HFF-Myc (cell line): ENCODE measurements around the gene CAPN10.

ENCODE experiments used
- DNase-seq: peaks from one replicate; pipeline ENCODE4 v3.0.0-alpha.2; 2011; ENCODE audit warnings: low read depth; ENCODE audit errors: extremely low read depth
- H3K4me3 ChIP-seq: replicated peaks from 2 replicates; pipeline ENCODE4 v1.5.1; 2011; ENCODE audit warnings: low read depth, mild to moderate bottlenecking, control low read depth, low read length
- TF ChIP-seq, protein P1 (sequence below): IDR thresholded peaks from 2 replicates; pipeline ENCODE4 v1.5.1; 2012; ENCODE audit warnings: mild to moderate bottlenecking, low read depth, low read length, control low read depth; ENCODE audit errors: missing control alignments

Gene CAPN10

DNA sequence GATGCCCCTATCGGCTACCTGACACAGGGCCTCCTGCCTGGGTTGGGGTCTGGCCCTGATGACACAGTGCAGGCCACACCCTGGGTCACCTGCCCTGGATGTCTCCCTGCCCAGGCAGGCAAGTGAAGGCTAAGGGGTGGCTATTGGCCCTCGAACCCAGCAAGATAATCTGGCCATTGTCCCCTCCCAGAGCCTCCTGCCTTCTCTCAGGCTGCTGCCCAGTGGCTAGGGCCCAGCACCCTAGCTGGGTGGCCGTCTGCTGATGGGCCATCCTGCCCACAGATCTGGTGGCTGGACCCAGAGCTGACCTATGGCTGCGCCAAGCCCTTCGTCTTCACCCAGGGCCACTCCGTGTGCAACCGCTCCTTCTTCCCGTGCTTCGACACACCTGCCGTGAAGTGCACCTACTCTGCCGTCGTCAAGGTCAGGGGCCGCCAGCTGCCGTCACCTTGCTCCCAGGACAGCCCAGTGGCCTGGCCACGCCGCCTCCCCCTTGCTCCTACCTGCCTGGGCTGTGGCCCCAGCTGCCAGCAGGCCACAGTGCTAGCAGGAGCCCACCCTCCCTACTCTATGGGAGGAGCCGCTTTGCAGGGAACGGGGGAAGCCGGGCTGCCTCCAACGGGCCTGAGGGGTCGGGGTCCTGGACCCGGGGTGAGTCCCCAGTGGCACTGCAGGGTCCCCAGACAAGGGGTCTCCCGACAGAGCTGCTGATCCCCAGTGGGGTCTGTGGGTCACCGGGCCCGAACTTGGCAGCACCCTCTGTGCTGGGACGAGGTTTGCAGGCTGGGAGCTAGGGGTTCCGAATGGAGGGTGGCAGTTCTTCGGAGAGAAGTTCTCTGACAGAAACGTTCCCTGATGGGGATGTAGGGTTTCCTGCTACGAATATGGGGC is 14.1 kb upstream of the CAPN10 start:
- TF ChIP-seq, protein P1, sequence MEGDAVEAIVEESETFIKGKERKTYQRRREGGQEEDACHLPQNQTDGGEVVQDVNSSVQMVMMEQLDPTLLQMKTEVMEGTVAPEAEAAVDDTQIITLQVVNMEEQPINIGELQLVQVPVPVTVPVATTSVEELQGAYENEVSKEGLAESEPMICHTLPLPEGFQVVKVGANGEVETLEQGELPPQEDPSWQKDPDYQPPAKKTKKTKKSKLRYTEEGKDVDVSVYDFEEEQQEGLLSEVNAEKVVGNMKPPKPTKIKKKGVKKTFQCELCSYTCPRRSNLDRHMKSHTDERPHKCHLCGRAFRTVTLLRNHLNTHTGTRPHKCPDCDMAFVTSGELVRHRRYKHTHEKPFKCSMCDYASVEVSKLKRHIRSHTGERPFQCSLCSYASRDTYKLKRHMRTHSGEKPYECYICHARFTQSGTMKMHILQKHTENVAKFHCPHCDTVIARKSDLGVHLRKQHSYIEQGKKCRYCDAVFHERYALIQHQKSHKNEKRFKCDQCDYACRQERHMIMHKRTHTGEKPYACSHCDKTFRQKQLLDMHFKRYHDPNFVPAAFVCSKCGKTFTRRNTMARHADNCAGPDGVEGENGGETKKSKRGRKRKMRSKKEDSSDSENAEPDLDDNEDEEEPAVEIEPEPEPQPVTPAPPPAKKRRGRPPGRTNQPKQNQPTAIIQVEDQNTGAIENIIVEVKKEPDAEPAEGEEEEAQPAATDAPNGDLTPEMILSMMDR: no peak
- no peak for DNase-seq
- H3K4me3 ChIP-seq: no peak overlapping the region

DNA sequence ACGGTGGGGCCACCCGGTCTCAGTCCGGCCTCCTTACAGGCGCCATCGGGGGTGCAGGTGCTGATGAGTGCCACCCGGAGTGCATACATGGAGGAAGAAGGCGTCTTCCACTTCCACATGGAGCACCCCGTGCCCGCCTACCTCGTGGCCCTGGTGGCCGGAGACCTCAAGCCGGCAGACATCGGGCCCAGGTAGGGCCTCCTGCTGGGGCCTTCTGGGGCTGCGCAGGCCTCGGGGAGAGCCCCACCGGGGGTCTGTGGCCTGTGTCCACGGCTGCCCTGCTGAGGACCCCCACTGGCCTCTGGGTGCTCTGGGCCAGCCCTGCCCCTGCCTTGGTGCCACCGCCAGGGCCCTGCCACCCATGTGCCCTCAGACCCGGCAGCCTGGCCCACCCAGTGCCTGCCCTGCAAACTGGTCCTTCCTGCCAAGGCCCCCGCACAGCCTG is 13.4 kb upstream of the CAPN10 start:
- no peak for DNase-seq
- H3K4me3 ChIP-seq: no peak overlapping the region
- TF ChIP-seq, protein P1: no peak

DNA sequence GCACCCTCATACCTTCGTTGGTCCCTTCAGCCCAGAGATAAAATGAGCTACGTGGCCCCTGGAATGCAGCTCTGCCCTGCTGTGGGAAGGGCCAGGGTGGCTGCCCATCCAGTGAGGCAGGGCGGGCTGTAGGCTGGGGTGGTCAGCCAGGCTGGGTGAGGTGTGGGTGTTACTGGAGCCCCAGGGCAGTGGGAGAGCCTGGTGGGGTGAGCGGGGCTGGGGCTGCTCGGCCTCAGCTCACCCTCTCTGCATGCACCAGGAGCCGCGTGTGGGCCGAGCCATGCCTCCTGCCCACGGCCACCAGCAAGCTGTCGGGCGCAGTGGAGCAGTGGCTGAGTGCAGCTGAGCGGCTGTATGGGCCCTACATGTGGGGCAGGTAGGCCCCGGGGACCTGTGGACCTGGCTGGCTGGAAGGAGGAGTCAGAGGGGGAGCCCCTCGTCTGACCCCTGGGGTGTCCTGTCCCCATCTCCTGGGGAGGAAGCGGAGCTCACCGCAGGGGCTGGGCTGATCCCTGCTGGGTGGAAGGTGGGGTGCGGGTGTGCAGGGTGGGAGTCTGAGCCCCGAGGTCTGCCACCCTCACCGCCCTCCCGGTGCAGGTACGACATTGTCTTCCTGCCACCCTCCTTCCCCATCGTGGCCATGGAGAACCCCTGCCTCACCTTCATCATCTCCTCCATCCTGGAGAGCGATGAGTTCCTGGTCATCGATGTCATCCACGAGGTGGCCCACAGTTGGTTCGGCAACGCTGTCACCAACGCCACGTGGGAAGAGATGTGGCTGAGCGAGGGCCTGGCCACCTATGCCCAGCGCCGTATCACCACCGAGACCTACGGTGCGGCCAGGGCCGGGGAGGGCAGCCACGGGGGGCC is 12.8 kb upstream of the CAPN10 start:
- TF ChIP-seq, protein P1: no peak
- no peak for DNase-seq
- H3K4me3 ChIP-seq: no peak overlapping the region

DNA sequence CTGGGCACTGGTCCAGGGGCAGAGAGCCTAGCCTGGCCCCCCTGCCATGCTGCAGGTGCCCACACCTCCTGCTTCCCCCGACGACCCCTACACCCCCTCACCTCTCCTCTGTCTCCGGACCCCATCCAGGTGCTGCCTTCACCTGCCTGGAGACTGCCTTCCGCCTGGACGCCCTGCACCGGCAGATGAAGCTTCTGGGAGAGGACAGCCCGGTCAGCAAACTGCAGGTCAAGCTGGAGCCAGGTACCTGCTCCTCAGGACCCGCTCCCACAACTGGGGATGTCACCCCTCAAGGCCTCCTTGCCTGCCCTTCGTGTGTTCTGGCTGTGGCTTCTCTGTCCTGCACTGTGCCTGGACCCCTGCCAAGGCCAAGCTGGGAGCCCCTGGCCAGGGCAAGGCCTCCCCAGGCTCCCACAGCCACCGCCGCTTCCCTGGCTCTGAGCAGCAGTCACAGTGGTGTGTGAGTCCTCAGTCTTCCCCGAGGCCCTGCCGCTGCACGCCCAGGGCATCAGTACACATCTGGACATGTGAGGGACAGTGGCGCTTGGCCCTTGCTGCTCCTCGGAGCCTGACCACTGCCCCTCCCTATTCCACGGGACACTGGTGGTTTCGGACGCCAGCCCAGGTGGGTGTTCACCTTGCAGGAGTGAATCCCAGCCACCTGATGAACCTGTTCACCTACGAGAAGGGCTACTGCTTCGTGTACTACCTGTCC is 12.0 kb upstream of the CAPN10 start:
- H3K4me3 ChIP-seq: no peak overlapping the region
- TF ChIP-seq, protein P1: no peak
- DNase-seq: no peak

DNA sequence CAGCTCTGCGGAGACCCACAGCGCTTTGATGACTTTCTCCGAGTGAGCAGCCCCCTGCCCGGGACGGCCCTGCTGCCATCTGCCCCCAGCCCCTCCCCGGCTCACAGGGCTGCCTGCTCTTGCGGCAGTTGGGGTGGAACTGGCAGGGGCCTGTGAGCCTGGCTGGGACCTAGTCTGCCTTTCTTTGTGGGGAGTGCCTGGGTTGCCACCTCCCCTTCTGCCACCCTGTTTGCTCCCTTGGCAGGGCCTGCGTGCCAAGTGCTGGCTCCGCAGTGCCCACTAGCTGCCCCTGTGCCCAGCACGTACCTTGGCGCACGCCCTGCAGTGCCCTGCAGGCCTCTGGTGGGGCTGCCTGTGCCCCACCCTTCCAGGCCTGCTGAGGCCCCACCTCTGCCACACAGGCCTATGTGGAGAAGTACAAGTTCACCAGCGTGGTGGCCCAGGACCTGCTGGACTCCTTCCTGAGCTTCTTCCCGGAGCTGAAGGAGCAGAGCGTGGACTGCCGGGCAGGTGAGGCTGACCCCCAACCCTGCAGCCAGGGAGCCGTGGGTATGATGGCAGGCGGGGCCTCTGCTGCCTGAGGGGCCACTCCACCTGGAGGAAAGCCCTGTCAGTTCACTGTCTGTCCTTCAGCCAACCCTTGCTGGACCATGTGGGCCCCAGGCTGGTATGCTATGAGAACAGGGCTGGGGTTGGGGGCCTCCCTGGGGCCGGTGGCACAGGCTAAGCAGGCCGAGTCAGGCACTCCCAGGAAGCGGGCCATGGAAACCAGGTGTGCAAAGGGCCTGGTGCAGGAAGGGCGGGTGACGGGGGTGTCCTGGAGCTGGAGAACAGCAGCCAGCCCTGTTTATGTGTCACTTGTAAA is 11.2 kb upstream of the CAPN10 start:
- no peak for DNase-seq
- no peak overlapping the region for H3K4me3 ChIP-seq
- TF ChIP-seq, protein P1: no peak

DNA sequence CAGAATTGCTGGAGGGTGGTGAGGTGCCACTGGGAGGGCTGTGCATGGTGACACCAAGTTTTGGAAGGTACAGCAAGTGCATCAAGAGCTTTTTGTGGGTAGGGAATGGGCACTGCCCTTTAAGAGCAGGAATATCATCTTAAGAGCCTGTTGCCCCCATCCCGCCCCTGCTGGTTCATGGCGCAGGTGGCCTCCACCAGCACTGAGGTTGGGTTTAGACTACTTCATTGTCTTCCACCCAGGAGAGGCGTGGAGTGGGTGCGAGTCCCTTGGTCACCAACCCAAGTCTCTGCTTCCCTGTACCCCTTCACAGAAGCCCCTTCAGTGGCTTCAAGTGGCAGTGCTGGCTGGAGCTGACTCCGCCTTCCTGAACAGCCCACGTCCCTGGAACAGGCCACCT is 10.5 kb upstream of the CAPN10 start:
- H3K4me3 ChIP-seq: no peak overlapping the region
- TF ChIP-seq, protein P1: no peak
- no peak for DNase-seq
